Measurements from ENCODE around the gene FGF3.

The FGF3 gene

DNA sequence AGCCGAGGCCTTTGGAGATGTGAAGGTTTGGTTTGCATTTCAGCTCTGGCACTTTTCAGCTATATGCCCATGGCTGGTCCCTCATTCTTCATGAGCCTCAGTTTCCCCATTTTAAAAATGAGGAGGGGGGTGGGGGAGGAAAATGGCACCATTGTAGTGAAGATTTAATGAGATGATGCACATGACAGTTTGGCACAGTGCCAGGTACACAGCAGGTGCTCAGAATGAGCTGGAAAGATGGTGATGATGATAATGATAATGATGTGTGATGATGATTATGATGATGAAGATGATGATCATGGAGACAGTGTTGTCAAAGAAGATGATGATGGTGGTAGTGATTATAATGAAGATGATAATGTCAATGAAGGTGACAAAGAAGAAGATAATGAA lies 24.3 kb upstream of the FGF3 start:
- no peak for DNase-seq

DNA sequence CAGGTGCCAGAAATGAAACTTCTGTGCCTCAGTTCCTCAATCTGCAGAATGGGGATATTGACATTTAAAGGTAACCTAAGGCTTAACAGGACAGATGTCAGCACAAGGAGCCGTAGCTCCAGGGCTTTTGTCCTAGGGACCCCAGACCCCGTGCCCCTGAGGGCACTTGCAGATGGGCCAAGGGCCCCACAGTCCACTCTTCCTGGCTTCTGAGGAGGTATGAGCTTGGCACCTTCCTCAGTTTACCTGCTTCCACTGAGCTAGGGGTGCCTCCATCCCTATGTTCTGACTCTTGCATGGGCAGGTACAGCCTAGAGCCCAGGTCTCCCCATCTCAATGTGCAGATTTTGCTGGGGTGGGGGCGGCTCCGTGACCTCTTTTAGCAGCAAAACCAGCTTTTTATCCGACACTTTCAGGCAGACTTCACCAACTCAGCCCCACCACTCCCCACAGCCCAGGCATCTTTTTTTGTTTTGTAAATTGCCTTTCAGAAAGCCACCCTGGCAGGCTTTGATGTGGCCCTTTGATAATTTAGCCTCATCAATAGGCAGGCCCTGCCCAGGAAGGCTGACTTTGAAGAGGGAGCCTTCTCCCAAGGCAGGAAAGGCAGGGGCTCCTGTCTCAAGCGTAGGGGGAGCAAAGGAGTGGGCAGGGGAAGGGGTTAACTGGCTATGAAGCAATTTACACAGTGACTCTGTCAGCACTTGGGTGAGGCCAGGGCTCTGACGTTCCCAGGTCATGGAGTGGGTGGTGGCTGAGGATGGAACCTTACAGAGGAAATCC lies 23.7 kb upstream of the FGF3 start:
- DNase-seq: no peak

DNA sequence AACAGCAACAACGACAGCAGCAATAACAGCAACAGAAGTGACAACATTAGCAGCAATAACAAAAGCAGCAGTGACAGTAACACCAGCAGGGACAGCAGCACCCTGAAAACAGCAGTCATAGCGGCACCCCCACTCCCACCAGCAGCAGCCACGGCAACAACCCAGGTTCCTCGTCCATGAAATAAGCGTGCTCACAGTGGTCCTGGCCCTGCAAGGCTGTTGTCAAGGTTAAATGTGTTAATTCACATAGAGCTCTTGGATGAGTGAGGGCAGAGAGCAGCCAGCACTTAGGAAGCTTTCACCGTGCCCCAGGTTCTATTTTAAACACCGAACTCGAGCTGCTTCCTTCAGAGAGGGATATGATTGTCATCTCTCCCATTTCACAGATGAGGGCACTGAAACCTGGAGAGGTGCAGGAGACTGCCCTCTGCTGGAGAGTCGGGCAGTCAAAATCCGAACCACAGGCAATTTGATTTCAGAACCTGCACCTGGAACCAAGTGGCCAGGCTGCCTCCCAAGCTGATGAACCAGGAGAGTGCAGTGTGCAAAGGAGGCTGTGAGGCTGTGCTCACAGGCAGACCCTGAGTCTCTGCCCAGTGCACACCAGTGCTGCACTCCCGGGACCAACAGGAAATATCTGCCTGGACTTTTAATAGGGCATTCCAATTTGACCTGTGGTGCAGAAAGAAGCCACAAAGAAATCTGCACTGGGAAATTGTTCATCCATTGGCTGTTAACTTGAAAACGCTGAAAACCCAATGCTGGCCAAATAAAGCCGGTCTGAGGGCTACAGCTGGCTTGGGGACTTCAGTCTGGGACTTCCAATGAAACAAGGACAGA lies 22.9 kb upstream of the FGF3 start:
- DNase-seq: peak; percentile 36

DNA sequence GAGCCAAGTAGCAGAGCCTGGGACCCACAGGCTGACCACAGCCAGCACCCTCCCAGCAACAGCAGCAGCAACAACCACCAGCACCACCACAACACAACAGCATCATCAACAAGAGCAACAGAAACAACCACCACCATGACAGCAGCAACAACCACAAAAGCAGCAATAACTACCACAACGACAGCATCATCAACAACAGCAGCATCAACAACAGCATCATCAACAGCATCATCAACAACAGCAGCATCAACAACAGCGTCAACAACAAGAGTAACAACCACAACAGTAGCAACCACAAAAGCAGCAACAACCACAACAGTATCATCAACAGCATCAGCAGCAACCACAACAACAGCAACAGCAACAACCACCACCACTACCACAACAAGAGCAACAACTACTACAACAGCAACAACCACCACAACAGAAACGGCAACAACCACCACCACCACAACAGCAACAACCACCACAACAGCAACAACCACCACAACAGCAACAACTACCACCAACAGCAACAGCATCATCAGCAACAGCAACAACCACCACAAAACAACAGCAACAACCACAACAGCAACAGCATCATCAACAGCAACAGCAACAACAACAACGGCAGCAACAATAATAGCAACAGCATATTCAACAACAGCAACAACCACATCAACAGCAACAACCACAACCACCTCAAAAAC lies 22.1 kb upstream of the FGF3 start:
- no peak for DNase-seq

- DNase-seq: no peak
Measured at GRCh38 chr11:69840371-69841169, 21.4 kb upstream of the FGF3 start.

DNA sequence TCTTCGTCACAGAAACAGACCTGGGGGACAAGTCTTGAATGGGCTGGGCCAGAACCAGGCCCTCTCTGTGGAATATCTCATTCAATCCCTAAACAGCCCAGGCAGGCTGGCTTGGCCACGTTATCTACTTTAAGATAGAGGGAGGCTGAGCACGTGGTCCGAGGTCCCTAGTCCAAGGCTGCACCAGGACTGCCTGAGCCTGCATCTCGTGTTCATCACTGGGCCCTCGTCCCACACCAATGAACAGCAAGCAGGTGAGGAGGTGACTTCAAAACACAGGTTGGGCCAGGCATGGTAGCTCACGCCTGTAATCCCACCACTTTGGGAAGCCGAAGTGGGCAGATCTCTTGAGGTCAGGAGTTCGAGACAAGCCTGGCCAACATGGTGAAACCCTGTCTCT lies 20.3 kb upstream of the FGF3 start:
- DNase-seq: no peak

GRCh38 chr11:69837791-69838190 lies 18.6 kb upstream of the FGF3 start:
- DNase-seq: no peak

DNA sequence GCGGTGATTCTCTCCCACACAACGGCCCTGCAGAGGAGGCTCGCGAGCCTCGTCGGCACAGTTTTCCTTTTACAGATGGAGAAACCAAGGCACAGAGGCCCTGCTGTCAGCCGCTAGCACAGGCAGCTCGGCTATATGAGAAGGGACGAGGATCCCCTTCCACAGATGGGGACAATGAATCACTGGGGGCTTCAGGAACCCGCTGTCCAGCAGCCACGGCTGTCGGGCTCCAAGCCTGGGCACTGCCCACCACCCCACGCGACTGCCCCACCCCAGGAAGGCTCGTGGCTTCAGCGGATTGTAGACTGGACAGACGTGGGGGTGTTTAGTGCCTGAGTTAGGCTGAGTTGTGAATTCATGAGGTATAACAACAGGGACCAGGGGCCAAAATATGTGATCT lies 17.2 kb upstream of the FGF3 start:
- DNase-seq: no peak

DNA sequence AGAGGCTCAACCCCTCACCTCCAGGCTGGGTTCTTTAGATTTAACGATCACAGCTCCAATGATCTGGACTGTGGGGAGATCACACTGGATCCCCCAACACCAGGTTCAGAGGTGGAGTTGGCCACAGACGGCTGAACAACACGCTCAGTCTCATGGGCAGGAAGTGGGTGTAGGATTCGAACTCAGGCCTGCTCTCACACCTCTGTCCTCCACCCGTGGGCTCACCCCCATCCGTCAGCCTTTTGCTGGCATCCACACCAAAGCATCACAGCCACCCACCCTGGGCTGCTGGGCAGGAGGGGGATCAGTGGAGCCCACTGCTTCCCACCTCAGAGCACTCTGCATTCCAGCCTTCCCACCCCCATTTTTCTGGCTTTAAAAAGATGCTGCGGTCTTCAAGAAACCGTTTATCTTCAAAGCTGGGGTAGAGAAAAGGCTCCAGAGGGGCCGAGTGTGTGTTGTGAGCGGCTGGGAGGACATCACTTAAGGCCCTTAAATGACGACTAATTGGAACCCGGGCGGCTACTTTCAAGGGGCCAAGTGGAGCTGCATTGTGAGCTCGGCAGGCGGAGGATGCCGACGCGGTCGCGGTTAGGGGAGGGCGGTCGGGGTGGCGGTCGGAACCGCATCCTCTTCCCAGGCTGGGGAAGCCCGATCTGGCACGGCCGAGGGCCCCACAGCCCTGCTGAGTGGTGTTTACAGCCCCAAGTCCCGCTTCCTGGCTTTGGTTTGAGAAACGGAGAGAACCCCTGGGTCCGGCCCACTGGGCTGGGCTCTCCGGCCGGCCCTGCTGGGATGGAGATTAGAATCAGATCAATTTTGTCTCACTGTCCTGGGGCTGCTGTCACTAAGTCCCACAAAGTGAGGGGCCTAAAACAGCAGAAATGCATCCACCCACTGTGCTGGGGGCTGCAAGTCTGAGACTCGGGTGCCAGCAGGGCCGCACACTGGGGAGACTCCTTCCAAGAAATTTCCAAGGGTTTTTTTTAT lies 15.9 kb upstream of the FGF3 start:
- no peak for DNase-seq

- DNase-seq: no peak
Measured at GRCh38 chr11:69834251-69834650, 15.0 kb upstream of the FGF3 start.

- DNase-seq: no peak
Measured at GRCh38 chr11:69832561-69833413, 13.6 kb upstream of the FGF3 start.

GRCh38 chr11:69831985-69832384 lies 12.8 kb upstream of the FGF3 start:
- DNase-seq: no peak

GRCh38 chr11:69830086-69830485 lies 10.9 kb upstream of the FGF3 start:
- DNase-seq: no peak

GRCh38 chr11:69828971-69829344 lies 9.7 kb upstream of the FGF3 start:
- DNase-seq: no peak

DNA sequence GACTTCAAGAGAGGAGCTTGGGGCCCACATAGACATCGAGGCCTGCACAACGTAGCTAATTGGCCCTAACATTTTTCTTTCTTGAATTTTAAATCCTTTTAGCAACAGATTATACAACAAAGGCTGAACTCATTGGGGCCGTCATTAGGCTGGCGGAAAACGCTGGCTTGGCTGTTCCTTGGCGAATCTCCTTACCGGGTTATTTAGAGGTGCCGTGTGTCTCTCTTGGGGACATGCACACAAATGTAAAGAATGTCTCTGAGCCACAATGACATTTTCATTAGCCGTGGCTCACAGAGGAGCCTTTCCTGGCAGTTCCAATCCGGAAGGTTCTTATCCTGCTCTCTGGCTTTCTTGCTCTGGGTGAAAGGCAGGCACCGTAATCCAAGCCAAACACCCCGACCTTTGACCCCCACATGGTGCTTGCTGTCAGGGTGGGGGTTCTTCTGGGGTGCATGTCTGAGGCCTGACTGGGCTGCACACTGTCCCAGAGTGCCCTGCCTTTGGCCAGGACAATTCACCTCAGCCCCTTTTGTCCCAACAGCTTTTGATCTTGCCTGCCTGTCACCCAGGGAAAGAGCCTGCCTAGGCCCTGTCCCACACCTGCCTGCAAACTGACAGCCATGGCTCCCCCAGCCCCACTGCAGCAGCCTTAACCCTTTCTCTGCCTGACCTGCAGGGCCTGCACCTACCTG lies 9.2 kb upstream of the FGF3 start:
- no peak for DNase-seq

GRCh38 chr11:69826773-69827172 lies 7.6 kb upstream of the FGF3 start:
- no peak for DNase-seq

- no peak for DNase-seq
Measured at GRCh38 chr11:69825941-69826340, 6.7 kb upstream of the FGF3 start.

DNA sequence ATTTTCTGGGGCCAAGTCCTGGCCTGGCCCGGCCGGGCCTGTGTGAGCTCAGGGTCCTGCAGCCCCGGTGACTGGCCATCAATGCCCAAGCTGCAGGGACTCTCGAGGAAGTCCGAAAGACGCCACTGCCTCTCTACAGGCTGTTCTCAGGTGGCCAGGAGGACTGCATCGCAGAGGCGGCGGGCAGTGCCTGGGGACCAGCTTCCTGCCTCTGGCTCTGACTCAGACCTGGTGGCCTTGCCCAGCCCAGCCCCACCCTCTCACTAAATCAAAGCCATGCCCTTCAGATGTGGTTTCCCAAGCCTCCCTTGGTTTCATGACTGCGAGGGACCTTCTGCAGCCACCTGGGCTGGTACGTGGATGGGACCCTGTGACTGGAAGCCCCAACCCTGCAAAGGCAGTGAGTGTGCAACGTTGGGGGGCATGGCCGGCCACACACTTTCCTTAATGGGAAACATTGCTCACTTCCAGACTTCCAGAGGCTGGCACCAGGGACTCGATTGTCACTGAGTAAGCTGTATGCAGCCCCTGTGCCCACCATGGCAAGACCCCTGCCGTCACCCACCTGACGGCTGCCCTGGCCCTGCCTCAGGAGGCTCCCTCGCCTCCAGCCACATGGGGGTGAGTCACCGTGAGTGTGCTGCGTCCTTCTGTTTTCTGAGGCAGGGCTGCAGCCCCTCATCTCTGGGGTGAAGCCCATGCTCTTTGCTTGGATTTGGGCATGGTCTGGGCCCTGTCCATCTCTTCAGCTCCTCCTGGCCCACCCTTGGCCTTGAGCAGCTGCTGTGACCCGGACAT lies 6.0 kb upstream of the FGF3 start:
- no peak for DNase-seq

GRCh38 chr11:69823641-69824265 lies 4.5 kb upstream of the FGF3 start:
- DNase-seq: no peak
